ENCODE measurements around the gene MYO9B. TPM values are rescaled to one million over a fixed set of nuclear protein-coding genes. Genes with fewer than 3 reads are reported as not detected.

MYO9B gene
- polyA plus RNA-seq, 10 donors = 30.2 to 48.5 (median 34.2) TPM

- no peak for DNase-seq
Measured at GRCh38 chr19:17112271-17112670, 36.7 kb downstream of the MYO9B start.

- peak in 1 of 3 donors; percentile 32 for DNase-seq
Measured at GRCh38 chr19:17112700-17113099, 37.1 kb downstream of the MYO9B start.

- no peak for DNase-seq
Measured at GRCh38 chr19:17113127-17113785, 37.7 kb downstream of the MYO9B start.

- no peak for DNase-seq
Measured at GRCh38 chr19:17114414-17114831, 38.8 kb downstream of the MYO9B start.

- DNase-seq = no peak
Measured at GRCh38 chr19:17116996-17117702, 41.6 kb downstream of the MYO9B start.

GRCh38 chr19:17118957-17119356, 43.4 kb downstream of the MYO9B start:
- no peak for DNase-seq

GRCh38 chr19:17121736-17122293, 46.2 kb downstream of the MYO9B start:
- DNase-seq = no peak

GRCh38 chr19:17123041-17123440, 47.5 kb downstream of the MYO9B start:
- DNase-seq = no peak

- no peak for DNase-seq
Measured at GRCh38 chr19:17124025-17124424, 48.4 kb downstream of the MYO9B start.

GRCh38 chr19:17125062-17125727, 49.6 kb downstream of the MYO9B start:
- peak in 1 of 3 donors; percentile 52 for DNase-seq

- peak in 2 of 3 donors; percentile 53 to 75 for DNase-seq
Measured at GRCh38 chr19:17125728-17126677, 50.4 kb downstream of the MYO9B start.

- DNase-seq = no peak
Measured at GRCh38 chr19:17127671-17128070, 52.1 kb downstream of the MYO9B start.

- DNase-seq = no peak
Measured at GRCh38 chr19:17128403-17128802, 52.8 kb downstream of the MYO9B start.

GRCh38 chr19:17128820-17129219, 53.2 kb downstream of the MYO9B start:
- no peak for DNase-seq

GRCh38 chr19:17129377-17129776, 53.8 kb downstream of the MYO9B start:
- DNase-seq = no peak

GRCh38 chr19:17135001-17135853, 59.6 kb downstream of the MYO9B start:
- DNase-seq = peak; percentile 95 to 98 (median 96)

GRCh38 chr19:17136021-17136420, 60.4 kb downstream of the MYO9B start:
- DNase-seq = no peak

- DNase-seq = no peak
Measured at GRCh38 chr19:17136617-17137016, 61.0 kb downstream of the MYO9B start.

GRCh38 chr19:17137417-17137816, 61.8 kb downstream of the MYO9B start:
- DNase-seq = no peak

Measured in muscle of back (tissue), 11 donors.